Stimulated activated CD8-positive, alpha-beta memory T cell treated with anti-CD3 and anti-CD28 coated beads, Interleukin-4, amount 100 ng/mL, for 1 hour (primary cell): ENCODE measurements around the gene NUMA1.

Experiments
- DNase-seq, 2 donors: peaks; one replicate each; pipeline ENCODE4 v3.0.0-alpha.2; 2020; ENCODE audit warnings: low read depth in 2 of 2, low spot score in 1 of 2

The NUMA1 gene, protein sequence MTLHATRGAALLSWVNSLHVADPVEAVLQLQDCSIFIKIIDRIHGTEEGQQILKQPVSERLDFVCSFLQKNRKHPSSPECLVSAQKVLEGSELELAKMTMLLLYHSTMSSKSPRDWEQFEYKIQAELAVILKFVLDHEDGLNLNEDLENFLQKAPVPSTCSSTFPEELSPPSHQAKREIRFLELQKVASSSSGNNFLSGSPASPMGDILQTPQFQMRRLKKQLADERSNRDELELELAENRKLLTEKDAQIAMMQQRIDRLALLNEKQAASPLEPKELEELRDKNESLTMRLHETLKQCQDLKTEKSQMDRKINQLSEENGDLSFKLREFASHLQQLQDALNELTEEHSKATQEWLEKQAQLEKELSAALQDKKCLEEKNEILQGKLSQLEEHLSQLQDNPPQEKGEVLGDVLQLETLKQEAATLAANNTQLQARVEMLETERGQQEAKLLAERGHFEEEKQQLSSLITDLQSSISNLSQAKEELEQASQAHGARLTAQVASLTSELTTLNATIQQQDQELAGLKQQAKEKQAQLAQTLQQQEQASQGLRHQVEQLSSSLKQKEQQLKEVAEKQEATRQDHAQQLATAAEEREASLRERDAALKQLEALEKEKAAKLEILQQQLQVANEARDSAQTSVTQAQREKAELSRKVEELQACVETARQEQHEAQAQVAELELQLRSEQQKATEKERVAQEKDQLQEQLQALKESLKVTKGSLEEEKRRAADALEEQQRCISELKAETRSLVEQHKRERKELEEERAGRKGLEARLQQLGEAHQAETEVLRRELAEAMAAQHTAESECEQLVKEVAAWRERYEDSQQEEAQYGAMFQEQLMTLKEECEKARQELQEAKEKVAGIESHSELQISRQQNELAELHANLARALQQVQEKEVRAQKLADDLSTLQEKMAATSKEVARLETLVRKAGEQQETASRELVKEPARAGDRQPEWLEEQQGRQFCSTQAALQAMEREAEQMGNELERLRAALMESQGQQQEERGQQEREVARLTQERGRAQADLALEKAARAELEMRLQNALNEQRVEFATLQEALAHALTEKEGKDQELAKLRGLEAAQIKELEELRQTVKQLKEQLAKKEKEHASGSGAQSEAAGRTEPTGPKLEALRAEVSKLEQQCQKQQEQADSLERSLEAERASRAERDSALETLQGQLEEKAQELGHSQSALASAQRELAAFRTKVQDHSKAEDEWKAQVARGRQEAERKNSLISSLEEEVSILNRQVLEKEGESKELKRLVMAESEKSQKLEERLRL (N-terminal part only)

DNA sequence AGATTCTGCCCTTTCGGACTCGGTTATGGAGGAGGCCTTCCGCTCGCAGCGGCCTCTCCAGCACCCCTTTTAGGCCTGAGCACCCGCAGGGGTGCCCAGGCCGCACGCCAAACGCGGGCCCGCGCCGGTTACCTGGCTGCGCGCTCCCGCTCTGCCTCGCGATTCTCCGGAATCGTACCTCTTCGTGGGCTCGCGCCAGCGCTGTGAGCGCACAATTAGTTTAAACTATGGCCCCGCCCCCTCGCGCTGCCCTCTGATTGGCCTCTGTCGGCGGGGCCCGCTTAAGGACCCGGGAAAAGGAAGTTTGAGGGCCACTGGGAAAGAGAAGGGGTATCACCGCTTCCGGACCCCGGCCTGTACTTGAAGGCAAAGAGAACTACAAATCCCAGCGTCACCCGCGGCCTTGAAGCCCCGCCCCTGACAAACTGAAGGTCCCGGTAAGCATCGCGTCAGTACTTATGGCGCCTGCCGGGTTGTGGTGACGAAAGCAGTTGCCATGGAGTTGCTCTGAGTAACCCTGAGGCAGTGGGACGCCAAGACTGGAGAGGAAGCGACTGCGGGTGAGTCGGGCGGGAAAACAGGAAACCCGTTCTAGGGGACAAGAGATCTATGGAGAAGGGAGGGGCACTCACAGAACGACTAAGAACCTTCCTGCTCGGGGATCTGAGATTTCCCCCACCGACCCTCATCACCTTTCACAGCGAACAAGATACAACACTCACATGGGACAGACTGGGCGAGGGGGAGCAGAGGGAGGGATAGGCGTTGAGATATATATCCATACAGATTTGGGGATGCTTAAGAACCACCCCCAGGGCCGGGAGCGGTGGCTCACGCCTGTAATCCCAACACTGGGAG lies at the start of gene NUMA1, which contains the start of gene LRRC51:
NUMA1 (minus strand) TSS at position 217 of the 858 bp plus-strand sequence. CDS start 44,599 bp downstream, outside the sequence.
LRRC51 (plus strand) TSS at position 525 of the 858 bp plus-strand sequence. CDS start 8,234 bp downstream, outside the sequence.
- DNase-seq = peak; percentile 92 to 96

DNA sequence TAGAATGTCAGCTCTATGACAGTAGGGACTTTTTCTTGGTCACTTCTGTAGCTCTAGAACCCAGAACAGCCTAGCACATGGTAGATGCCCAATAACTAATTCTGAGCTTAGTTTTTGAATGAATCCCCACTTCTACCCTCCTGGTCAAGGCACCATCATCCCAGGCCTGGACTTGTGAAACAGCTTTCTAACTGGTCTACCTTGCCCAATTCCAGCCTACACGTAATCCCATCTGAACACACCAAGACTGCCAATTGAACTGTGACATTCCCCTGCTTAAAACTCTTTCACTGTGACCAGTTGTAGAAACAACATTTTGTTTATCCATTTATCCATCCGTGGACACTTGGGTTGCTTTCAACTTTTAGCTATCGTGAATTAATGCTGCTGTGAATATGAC lies 49.0 kb upstream of the NUMA1 start:
- DNase-seq = no peak

DNA sequence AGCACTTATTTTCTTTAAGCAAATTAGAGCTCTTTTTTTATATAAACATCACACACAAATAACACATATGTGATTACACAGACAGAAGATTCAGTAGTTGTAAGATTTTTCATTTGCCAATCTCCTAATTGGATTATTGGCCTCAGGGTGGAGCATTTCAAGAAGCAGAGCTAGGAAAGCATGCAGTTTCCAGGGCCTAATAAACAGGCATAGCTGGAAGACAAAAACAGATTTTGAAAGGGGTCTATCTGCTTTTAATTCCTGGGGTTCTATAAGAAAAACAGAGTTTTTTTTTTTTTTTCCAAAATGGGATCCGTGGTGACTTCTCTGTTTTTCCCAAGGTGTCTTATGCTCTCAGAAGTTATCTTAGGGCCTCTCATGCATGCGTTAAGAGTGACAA lies 47.6 kb upstream of the NUMA1 start:
- DNase-seq = no peak

GRCh38 chr11:72125956-72126355 lies 45.6 kb upstream of the NUMA1 start:
- no peak for DNase-seq

DNA sequence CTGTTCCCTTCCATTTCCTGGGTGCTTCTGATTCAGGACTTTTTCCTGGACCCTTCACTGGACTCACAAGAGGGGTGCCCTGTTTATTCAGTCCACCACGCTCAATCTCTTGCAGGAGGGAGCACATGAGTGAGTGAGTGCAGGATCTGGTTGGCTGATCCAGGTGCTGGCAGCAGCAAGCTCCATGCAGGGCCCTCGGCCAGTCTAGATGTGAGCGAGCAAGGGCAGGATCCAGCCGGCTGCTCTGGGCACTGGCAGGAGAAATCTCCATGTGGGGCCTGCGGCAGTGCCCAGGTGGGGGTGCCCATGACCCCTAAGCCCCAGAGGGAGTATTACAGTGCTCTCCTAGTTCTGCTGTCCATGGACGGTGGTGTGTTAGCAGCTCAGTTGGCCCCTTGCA lies 43.7 kb upstream of the NUMA1 start:
- no peak for DNase-seq

GRCh38 chr11:72123117-72123653 lies 42.8 kb upstream of the NUMA1 start:
- DNase-seq = no peak

- DNase-seq = no peak
Observed at GRCh38 chr11:72122607-72123006, 42.3 kb upstream of the NUMA1 start.

- no peak for DNase-seq
Observed at GRCh38 chr11:72120930-72121329, 40.6 kb upstream of the NUMA1 start.

- DNase-seq = no peak
Observed at GRCh38 chr11:72119198-72119597, 38.9 kb upstream of the NUMA1 start.

- DNase-seq = no peak
Observed at GRCh38 chr11:72116019-72116755, 35.8 kb upstream of the NUMA1 start.

GRCh38 chr11:72114570-72114969 lies 34.2 kb upstream of the NUMA1 start:
- DNase-seq = no peak

DNA sequence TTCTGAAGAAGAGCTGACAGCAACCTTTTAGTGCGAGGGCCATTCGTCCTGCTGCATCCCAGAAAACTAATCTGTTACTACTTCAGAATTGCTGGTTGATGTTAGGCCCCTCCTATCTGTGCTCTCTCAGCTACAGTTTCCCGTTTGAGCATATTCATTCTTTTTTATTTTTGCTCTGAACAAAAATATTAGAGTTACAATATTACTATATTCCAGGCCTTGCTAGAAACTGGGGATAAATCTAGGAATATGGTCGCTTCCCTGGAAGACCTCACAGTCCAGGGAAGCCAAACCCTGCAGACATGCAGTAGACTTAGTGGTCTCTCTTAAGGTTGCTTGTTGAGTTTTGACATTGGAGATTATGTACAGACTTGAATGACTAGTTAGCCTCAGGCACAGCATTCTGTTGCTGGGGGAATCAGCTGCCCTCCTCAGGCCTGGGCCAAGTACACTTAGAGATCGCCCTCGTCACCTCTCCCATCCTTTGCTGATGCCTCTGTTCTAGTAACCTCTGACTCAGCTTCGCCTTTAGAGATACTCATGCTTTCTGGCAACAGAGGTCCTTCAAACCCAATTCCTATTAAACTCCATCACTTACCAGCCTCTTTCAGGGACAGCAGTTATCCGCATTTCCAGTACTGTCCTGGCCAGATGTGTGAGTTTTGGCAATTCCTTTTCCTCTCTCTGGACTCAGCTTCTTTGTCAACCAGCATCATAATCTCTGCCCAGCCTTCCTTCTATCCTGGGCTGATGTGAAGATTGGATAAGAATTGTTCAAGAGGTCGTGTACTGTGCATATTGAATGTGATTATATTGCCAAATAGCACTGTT lies 32.9 kb upstream of the NUMA1 start:
- no peak for DNase-seq

GRCh38 chr11:72112143-72112977 lies 32.0 kb upstream of the NUMA1 start, which contains the start of gene ANAPC15:
Gene ANAPC15 (minus strand): TSS chr11:72112695. CDS start chr11:72111276, 1,419 bp downstream.
- peak; percentile 96 for DNase-seq

- DNase-seq = no peak
Observed at GRCh38 chr11:72111300-72112142, 31.2 kb upstream of the NUMA1 start.

DNA sequence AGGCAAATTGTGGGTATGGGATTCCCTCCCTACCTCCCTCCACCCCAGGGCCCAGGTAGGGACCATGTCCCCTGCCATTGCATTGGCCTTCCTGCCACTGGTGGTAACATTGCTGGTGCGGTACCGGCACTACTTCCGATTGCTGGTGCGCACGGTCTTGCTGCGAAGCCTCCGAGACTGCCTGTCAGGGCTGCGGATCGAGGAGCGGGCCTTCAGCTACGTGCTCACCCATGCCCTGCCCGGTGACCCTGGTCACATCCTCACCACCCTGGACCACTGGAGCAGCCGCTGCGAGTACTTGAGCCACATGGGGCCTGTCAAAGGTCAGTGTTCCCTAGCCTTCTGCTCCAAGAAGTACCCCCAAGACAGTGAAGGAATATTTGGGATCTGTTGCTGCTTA lies 25.5 kb upstream of the NUMA1 start, which contains the start of gene TOMT:
TOMT (plus strand) TSS at position 37 of the 400 bp plus-strand sequence; CDS start at position 65, 28 bp downstream.
- DNase-seq = no peak

- DNase-seq = no peak
Observed at GRCh38 chr11:72103754-72104167, 23.4 kb upstream of the NUMA1 start.
